Measurements from ENCODE around the gene PLXDC1. TPM values are rescaled to one million over a fixed set of nuclear protein-coding genes. Genes with fewer than 3 reads are reported as not detected.
"Not testable (repeated sequence)": the region's sequence is repeated elsewhere in the genome, so short reads cannot be mapped to it uniquely, and the experiment has no call there.

PLXDC1 gene
- total RNA-seq, 1 donor from 2014 or later, result under 0.01 TPM

DNA sequence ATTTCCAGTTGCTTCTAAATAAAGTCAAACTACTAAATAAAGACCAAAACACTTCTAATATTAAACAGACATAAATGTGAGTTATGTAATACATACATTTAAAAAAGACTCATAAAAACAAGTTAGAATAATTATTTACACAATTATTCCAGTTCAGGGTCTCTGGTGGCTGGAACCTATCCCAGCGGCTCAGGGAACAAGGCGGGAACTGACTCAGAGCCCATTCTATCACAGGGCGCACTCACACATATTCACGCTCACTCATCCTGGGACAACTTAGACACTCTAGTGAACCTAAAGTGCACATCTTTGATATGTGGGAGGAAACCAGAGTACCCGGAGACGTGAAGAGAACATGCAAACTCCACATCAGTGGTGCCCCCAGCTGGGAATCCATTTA lies 25.0 kb downstream of the PLXDC1 start:
- Histone ChIP-seq H3K4me3 (ENCODE audit: low read depth, low read length) (no peak overlapping the region), H3K36me3 (ENCODE audit: control insufficient read depth, insufficient read depth, low read length) (no peaks in the 10 kb centered on the region), H3K27me3 (ENCODE audit: control insufficient read depth, insufficient read depth, low read length) (no peaks in the 10 kb centered on the region)
- no peak for FAIRE-seq
- DNase-seq (ENCODE audit: low read depth), result no peak
- no peak for TF ChIP-seq CTCF (IDR thresholded peaks at IDR 0.05; ENCODE audit: insufficient read depth, low read length, severe bottlenecking)

GRCh38 chr17:39125143-39125875 lies 26.1 kb downstream of the PLXDC1 start:
- Histone ChIP-seq H3K27me3 (ENCODE audit: control insufficient read depth, insufficient read depth, low read length) (no peaks in the 10 kb centered on the region), H3K36me3 (ENCODE audit: control insufficient read depth, insufficient read depth, low read length) (no peaks in the 10 kb centered on the region), H3K4me3 (ENCODE audit: low read depth, low read length) (no peak overlapping the region)
- FAIRE-seq (no peak), DNase-seq (ENCODE audit: low read depth) (no peak)
- TF ChIP-seq CTCF (IDR thresholded peaks at IDR 0.05; ENCODE audit: insufficient read depth, low read length, severe bottlenecking), result no peak

GRCh38 chr17:39123627-39124026 lies 27.8 kb downstream of the PLXDC1 start:
- H3K4me3 ChIP-seq (ENCODE audit: low read depth, low read length), result no peak overlapping the region
- no peak for FAIRE-seq
- DNase-seq (ENCODE audit: low read depth), result peak; percentile 46
- no peaks in the 10 kb centered on the region for H3K27me3 ChIP-seq (ENCODE audit: control insufficient read depth, insufficient read depth, low read length)
- no peak for TF ChIP-seq CTCF (IDR thresholded peaks at IDR 0.05; ENCODE audit: insufficient read depth, low read length, severe bottlenecking)
- H3K36me3 ChIP-seq (ENCODE audit: control insufficient read depth, insufficient read depth, low read length), result no peaks in the 10 kb centered on the region

DNA sequence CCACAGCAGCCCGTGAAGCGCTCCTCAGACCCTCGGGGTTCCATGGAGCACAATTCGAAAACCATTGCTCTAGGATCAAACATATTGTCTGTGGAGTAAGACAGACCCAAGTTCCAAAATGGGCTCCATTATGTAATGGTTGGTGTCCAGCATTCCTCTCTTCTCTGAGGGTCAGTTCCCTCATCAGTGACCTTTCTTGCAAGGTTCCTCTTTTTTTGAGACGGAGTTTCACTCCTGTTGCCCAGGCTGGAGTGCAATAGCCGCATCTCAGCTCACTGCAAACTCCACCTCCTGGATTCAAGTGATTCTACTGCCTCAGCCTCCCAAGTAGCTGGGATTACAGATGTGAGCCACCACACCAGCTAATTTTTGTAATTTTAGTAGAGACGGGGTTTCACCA lies 28.4 kb downstream of the PLXDC1 start:
- FAIRE-seq (no peak), DNase-seq (ENCODE audit: low read depth) (no peak)
- Histone ChIP-seq H3K4me3 (ENCODE audit: low read depth, low read length) (no peak overlapping the region), H3K36me3 (ENCODE audit: control insufficient read depth, insufficient read depth, low read length) (no peaks in the 10 kb centered on the region), H3K27me3 (ENCODE audit: control insufficient read depth, insufficient read depth, low read length) (no peaks in the 10 kb centered on the region)
- TF ChIP-seq CTCF (IDR thresholded peaks at IDR 0.05; ENCODE audit: insufficient read depth, low read length, severe bottlenecking), result no peak

- H3K36me3 ChIP-seq (ENCODE audit: control insufficient read depth, insufficient read depth, low read length); H3K27me3 ChIP-seq (ENCODE audit: control insufficient read depth, insufficient read depth, low read length); H3K4me3 ChIP-seq (ENCODE audit: low read depth, low read length); DNase-seq (ENCODE audit: low read depth); FAIRE-seq: not testable (repeated sequence)
Measured at GRCh38 chr17:39121919-39122318, 29.5 kb downstream of the PLXDC1 start.

DNA sequence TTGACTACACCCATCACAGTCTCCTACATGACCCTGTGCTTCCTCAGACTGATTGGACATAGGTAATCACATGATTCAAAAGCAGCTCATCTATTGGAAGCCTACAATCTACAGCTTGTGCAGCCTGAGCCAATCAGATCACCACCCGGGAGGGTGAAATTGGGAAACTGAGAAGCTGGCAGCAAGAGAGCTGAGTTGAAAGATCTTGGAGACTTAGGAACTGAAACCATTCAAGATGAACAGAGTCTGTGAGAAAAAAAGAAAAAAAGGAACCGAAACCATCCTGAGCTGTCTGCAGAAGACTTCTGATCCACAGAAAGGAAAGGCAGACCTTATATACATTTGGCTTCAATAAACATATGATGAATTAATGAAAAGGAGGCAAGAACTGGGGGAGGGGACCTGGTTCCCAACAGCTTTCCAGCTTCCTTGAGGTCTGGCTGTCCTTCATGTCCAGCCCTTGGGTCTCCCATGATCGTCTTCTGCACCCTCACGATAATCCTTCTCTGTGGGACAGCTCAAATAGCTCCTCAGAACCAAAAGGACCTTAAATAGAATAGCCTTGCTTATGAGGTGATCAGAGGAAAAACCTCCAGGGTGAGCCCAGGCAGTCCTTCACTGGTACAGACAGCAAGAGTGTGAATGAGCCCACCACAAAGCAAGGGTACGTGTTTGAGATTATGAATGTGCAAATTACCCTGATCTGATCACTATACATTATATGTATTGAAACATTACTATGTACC lies 32.6 kb downstream of the PLXDC1 start:
- TF ChIP-seq CTCF (IDR thresholded peaks at IDR 0.05; ENCODE audit: insufficient read depth, low read length, severe bottlenecking), result no peak
- Histone ChIP-seq H3K27me3 (ENCODE audit: control insufficient read depth, insufficient read depth, low read length) (peaks cover 2% of the 10 kb centered on the region), H3K36me3 (ENCODE audit: control insufficient read depth, insufficient read depth, low read length) (no peaks in the 10 kb centered on the region), H3K4me3 (ENCODE audit: low read depth, low read length) (no peak overlapping the region)
- FAIRE-seq (peak; percentile 18), DNase-seq (ENCODE audit: low read depth) (no peak)

All from bronchial epithelial cell (primary cell).